ENCODE results near the gene ALPL.

The ALPL gene

GRCh38 chr1:21526441-21526840 lies 17.2 kb downstream of the ALPL start:
- DNase-seq (ENCODE audit: extremely low read depth in 1 of 2, low read depth in 1 of 2) = no peak

DNA sequence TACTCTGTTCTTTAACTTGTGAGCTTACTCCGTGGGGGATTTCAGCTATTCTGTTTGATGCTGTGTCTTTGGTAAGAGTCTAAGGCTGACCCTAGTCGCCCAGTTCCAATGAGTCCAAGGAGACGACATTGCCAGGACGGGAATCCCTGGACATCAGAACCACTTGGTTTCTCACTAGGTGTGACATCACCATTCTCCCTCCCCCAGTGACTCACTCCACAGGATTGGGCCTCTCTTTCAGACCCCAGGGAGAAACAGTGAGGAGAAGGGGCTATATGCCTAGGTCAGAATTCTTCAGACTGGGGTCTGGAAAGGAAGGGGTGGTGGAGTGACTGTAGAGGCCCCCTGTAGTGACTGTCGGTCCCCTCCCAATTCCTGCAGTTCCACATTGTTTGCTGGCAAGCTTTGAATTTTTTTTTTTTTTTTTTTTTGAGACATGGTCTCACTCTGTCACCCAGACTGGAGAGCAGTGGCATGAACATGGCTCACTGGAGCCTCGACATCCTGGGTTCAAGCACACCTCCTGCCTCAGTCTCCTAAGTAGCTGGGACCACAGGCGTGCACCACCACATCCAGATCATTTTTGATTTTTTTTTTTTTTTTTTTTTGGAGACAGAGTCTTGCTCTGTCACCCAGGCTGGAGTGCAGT lies 21.3 kb downstream of the ALPL start:
- DNase-seq (ENCODE audit: extremely low read depth in 1 of 2, low read depth in 1 of 2) = no peak

GRCh38 chr1:21531241-21531640 lies 22.0 kb downstream of the ALPL start:
- no peak for DNase-seq (ENCODE audit: extremely low read depth in 1 of 2, low read depth in 1 of 2)

- DNase-seq (ENCODE audit: extremely low read depth in 1 of 2, low read depth in 1 of 2) = no peak
Observed at GRCh38 chr1:21532496-21532895, 23.3 kb downstream of the ALPL start.

DNA sequence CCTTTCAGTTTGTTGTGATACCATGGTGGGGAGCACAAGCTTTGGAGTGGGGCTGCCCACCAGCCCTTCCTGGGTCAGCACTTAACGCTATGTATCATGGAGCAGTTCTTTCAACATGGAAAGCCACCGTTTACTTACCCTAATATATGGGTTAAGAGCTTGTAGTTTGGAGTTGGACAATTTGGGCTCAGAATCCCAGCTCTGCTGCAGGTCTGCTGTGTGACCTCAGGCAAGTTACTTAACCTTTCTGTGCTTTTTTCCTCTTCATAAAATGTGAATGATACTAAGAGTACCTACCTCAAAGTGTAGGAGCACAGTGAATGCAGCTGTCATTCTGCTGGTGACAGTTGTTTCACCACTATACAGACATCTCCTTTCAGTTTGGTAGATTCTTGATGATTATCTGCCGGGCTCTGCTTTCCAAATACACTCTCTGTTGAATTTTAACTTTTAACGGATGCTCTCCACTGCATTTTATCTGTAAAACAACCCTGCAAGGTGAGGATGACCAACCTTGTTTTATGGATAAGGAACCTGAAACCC lies 23.8 kb downstream of the ALPL start:
- no peak for DNase-seq (ENCODE audit: extremely low read depth in 1 of 2, low read depth in 1 of 2)

DNA sequence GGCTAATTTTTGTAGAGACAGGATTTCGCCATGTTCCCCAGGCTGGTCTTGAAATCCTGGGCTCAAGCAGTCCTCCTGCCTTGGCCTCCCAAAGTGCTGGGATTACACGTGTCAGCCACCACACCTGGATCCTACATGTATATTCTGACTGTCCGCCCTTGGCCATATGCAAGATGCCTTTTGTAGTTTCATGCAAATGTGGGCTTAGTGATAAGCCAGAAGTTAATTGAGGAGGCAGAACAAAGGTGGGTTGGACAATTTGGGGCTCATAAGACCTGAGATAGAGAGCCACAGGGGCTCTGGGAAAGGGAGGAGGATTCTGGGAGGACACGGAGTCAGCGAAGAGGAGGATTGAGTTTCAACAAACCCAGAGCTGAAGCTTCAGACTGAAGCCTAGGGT lies 24.9 kb downstream of the ALPL start:
- DNase-seq (ENCODE audit: extremely low read depth in 1 of 2, low read depth in 1 of 2) = no peak

DNA sequence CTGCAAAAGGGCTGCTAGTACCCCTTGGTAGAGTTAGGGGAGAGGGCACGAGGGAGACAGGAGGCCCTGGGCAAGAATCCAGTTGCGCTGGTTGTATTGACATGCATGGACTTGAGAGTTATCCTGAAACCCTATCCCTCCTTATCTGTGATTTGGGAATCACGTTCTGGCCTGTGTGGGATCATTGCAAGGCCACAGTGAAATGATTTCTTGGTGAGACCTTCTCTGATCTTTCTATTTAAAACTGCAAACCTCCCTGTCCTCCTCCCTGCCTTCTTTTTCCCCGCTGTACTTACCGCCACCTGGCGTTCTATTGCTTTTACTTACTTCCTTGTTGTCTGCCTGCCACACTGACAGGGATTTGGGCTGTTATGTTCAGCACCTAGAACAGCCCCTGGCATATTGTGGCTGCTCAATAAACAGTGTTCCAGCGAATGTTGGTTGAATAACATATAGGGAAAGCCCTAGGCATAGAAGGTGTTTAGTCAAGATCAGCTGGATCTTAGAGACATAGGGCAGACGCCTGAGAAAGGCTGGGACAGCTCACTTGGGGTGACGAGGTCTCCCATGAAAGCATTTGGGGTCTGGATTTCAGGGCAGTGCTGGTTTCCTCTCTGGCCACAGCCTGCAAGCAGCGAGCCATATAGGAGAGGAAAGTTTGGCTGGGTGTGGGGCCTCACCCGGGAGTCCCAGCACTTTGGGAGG lies 25.6 kb downstream of the ALPL start:
- DNase-seq (ENCODE audit: extremely low read depth in 1 of 2, low read depth in 1 of 2) = no peak

DNA sequence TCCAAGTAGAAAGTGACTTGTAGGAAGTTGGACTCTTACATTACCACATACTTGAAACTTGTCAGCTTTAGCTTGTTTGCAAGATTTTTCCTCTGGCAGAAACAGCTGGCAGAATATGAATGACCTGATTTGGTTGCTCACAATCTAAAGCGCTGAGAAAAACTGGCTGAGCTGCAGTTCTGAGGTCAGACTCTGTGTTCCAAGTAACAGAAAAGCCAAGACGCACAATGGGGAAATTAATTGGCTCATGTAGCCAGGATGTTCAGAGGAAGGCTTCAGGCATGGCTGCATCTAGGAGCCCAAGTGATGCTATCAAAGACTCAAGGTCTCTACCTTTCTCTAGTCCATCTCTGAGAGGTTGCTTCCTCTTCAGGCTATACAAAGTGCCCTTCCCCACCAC lies 27.0 kb downstream of the ALPL start:
- no peak for DNase-seq (ENCODE audit: extremely low read depth in 1 of 2, low read depth in 1 of 2)

GRCh38 chr1:21537511-21537931 lies 28.3 kb downstream of the ALPL start:
- no peak for DNase-seq (ENCODE audit: extremely low read depth in 1 of 2, low read depth in 1 of 2)

DNA sequence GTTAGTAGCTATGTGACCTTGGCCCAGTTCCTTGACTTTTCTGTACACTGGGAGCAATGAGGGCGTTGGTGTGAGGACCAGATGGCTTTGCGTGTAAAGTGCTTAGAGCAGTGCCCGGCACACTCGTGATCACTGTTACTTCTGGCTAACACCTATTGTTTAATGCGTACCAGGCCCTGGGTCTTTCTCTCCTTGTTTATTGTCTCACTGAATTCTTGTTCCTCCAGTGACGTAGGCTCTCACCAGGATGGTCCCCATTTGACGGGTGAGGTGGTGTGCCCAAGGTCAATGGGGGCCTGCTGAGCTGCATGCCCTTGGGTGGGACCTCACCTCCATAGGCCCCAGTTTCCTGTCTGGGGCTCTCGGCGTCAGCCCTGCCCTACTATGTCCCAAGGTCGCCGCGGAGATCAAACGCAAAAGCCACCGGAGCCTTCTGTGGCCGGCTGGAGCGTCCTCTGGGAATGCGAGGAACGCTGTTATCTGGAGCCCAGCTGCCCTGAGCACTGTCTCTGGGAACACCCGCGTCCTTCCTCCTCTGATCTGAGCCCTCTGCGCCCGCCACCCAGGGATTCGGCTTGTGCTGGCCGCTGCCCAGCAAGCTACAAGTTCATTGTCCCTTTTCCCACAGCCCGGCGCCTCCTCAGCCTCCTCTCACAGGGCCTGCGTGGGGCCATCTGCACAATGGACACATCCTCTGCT lies 28.9 kb downstream of the ALPL start:
- no peak for DNase-seq (ENCODE audit: extremely low read depth in 1 of 2, low read depth in 1 of 2)

DNA sequence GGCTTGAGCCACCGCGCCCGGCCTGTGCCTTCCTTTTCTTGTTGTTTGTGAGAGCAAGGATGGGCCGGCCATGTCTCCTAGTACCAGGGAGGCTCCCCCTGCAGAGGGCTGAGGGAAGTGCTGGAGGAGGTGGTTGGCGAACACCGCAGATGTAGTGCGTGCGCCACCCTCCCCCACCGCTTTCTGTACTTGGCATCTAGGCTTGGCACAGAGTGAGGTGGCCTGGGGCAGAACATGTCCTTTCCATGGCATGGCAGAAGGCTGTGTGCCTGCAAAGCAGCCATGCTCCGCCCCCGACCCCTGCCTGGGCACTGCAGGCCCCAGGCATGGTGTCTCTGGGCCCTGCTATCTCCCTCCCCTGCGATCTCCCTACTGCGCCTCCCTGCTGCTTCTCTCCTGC lies 30.7 kb downstream of the ALPL start:
- DNase-seq (ENCODE audit: extremely low read depth in 1 of 2, low read depth in 1 of 2) = no peak

DNA sequence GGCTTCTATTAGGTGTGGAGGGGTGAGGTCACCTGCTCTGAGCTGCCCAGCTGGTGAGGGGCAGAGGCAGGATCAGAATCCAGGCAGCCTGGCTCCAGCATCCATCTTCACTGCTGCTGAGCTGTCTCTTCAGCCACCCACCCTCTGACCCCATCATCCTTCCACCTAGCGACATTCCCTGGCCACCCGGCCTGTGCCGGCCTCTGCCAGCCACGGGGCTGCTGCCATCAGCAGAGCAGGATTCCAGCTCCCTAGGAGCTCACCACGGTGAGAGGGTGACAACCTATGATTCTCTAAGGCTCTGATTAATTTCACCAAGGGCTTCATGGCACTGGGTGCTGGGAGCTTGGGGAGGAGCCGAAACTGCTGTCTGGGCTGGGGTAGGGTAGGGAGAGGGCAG lies 32.1 kb downstream of the ALPL start:
- DNase-seq (ENCODE audit: extremely low read depth in 1 of 2, low read depth in 1 of 2) = no peak

DNA sequence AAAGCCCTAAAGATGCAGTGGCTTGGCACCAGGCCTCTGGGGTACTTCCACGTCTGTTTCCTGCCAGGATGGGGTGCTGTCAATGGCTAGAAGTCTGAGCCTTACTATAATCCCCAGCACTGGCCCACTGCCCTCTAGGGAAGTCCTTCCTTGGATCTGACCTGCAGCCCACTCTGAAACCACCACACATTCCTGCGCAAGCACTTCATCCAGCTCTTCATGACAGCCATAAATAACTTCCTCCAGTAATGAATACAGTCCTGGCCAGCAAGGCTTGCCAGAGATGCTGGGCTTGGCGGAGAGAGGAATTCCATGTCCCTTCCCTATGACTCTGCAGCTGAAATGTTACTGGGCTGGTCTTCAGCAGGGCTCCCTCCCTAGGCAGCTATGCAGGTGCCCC lies 32.6 kb downstream of the ALPL start:
- no peak for DNase-seq (ENCODE audit: extremely low read depth in 1 of 2, low read depth in 1 of 2)

DNA sequence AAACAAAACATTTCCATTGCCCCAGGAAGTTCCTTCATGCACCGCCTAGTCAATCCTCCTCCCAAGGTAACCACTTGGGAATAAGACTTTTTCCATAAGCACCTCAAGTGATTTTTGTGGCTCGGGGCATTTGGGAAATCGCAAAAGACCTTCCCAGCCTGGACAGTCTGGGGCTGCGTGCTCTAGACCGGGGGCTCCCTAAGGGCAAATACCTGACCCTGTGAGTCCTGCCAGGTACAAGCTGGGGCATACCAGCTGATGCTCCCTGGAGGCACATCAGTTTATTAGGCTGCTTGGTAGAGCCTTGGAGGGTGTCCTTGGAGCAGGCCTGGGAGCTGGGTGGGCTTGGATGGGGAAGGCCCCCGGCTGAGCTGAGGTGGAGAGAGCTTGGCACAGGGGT lies 34.4 kb downstream of the ALPL start:
- DNase-seq (ENCODE audit: extremely low read depth in 1 of 2, low read depth in 1 of 2) = no peak

- DNase-seq (ENCODE audit: extremely low read depth in 1 of 2, low read depth in 1 of 2) = no peak
Observed at GRCh38 chr1:21544095-21544494, 34.9 kb downstream of the ALPL start.

GRCh38 chr1:21546122-21546825 lies 37.1 kb downstream of the ALPL start:
- no peak for DNase-seq (ENCODE audit: extremely low read depth in 1 of 2, low read depth in 1 of 2)

- DNase-seq (ENCODE audit: extremely low read depth in 1 of 2, low read depth in 1 of 2) = no peak
Observed at GRCh38 chr1:21547876-21548275, 38.7 kb downstream of the ALPL start.

DNA sequence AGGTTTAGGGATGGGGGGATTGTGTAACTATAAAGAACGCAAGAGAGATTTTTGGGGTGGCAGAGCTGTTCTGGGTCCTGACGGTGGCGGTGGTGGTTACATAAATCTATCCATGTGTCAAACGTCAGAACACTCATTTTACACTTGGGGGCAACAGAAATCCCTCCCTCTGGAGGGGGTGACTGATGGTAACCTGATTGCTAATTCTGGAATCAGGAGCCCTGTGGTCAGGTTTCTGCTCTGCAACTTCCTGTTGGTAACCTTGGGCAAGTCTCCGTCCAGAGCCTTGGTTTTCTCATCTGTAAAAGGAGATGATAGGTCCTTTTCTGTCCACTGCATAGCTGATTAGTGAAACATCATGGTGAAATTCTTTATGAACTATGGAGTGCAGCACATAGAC lies 40.9 kb downstream of the ALPL start:
- DNase-seq (ENCODE audit: extremely low read depth in 1 of 2, low read depth in 1 of 2) = no peak

DNA sequence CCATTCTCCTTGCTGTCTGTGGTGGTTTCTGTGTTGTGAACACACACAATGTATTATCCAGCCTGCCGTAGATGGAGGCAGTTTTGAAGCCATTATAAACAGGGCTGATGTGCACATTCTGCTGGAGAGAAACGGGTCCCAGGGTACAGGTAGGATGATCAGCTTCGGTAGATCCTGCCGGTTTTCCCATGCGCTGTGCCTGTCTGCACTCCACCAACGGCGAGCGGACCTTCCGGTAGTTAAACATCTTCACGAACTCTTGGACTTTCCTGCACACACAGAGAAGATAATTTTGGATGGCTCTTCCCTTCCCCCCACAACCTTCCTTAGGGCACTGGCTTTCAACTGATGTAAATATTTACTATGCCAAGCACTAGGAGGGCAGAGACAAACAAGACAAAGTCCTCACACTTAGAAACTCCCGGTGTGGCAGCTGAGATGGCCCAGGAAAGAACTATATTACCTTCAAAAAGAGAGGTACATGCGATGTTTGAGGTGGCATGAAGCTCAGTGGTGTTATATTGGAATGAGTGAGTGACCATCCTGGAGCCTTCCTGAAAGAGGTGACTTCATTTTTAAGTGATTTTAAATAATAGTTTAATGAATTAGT lies 41.7 kb downstream of the ALPL start:
- DNase-seq (ENCODE audit: extremely low read depth in 1 of 2, low read depth in 1 of 2) = no peak

- no peak for DNase-seq (ENCODE audit: extremely low read depth in 1 of 2, low read depth in 1 of 2)
Observed at GRCh38 chr1:21552715-21553114, 43.5 kb downstream of the ALPL start.
